ENCODE results near the gene HSD17B4.
A peak's percentile ranks its signal among the peaks of the same experiment; 100 is the strongest.
"Not testable (repeated sequence)": the region's sequence is repeated elsewhere in the genome, so short reads cannot be mapped to it uniquely, and the experiment has no call there.

HSD17B4 gene, protein sequence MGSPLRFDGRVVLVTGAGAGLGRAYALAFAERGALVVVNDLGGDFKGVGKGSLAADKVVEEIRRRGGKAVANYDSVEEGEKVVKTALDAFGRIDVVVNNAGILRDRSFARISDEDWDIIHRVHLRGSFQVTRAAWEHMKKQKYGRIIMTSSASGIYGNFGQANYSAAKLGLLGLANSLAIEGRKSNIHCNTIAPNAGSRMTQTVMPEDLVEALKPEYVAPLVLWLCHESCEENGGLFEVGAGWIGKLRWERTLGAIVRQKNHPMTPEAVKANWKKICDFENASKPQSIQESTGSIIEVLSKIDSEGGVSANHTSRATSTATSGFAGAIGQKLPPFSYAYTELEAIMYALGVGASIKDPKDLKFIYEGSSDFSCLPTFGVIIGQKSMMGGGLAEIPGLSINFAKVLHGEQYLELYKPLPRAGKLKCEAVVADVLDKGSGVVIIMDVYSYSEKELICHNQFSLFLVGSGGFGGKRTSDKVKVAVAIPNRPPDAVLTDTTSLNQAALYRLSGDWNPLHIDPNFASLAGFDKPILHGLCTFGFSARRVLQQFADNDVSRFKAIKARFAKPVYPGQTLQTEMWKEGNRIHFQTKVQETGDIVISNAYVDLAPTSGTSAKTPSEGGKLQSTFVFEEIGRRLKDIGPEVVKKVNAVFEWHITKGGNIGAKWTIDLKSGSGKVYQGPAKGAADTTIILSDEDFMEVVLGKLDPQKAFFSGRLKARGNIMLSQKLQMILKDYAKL

DNA sequence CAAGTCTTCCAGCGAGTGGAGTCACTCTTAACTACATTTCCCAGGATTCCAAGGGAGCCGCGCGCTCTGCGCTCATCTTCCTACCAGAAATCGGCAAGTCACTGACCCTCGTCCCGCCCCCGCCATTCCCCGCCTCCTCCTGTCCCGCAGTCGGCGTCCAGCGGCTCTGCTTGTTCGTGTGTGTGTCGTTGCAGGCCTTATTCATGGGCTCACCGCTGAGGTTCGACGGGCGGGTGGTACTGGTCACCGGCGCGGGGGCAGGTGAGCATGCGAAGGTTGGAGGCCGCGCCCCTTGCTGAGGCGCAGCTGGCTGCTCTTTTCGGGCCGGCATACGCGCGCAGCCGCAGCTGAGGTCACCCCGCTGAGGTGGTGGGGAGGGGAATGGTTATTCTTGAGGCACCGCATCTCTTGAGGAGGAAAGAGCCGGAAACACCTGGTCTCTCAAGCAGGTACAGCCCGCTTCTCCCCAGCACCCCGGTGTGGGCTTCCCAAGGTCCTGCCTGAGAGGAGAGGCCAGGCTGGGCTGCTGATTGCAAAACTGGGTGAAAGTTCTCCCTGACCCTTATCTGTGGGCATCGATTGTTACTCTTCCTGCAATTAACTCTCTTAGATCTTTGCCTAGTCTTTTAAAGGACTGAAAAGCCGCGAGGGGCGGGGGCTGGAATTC lies at the start of gene HSD17B4:
HSD17B4 (plus strand) TSS at position 125 of the 667 bp plus-strand sequence; CDS start at position 204, 79 bp downstream.
- DNase-seq: peak; percentile 82

DNA sequence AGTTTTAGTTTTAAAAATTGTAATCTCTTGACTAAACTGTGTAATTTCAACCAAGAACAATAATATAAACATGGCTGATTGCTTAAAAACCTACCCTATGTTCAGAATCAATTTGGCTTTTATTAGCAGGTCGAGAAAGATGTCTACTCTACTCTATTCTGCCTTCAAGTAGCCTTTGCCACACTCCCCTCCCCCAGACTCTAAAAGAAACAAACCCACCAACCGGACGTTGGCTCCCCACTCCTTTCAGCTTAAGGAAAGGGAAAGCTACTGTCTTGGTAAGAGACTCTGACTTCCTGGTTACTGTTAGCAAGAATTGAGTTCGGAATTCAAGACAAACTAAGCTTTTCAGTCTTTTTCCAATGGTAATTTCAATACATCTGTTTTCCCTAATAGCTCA lies 49.7 kb upstream of the HSD17B4 start:
- no peak for DNase-seq

DNA sequence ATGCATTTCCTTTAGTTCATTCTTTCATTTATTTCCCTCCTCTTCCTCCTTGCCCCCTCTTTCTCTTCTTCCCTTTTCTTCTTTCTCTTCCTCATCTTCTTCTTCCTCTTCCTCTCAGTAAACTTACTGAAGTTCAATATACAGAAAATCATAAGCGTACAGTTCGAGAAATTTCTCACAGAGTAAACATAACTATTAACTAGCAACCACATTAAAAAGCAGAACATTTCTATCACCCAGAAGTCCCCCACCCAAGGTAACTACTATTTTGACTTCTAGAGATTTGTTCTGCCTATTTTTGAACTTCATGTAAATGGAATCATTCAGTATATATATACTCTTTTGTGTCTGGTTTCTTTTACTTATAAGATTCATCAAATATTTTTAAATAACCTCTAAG lies 48.3 kb upstream of the HSD17B4 start:
- DNase-seq: no peak

DNA sequence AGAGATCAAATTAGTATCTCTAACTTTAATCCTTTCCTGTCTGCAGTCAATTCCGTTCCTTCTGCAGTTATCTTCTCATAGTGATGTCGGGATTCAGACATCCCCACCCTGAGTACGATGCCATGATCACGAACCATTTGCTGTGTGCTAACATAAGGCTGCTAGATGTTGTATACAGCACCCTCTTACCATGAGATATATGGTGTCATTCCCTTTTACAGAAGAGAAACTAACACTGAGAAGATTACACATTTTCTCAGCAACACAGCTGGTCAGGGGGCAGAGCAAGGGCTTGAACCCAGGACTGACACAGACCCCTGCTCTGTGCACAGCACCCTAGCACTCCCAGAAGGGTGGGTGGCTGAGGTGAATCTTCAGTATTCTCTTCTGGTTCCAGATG lies 46.9 kb upstream of the HSD17B4 start:
- no peak for DNase-seq

DNA sequence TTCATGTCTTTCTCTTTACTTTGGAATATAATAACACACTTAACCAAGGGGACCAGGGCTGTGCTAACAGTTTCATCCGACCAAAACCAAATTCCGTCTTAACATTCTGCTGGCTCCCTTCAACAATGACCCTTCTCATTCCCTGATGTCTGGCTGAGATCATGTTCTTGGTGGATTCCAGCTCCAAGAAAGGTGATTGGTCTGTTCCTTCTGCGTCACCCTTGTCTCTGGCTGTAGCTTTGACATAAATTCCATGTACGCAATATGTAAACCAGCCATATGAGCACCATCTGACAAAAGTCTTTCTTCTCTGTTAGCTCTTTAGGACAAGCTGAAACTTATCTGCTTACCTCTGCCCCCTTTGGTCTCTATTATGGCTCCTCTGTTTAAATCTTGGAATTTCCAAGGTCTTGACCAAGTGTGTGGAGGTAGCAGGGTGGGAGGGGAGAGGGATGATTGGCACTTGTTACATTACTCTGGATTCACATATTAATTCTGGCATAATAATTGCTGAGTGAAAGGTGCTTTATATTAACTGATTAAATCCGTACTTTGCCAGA lies 45.7 kb upstream of the HSD17B4 start:
- no peak for DNase-seq

DNA sequence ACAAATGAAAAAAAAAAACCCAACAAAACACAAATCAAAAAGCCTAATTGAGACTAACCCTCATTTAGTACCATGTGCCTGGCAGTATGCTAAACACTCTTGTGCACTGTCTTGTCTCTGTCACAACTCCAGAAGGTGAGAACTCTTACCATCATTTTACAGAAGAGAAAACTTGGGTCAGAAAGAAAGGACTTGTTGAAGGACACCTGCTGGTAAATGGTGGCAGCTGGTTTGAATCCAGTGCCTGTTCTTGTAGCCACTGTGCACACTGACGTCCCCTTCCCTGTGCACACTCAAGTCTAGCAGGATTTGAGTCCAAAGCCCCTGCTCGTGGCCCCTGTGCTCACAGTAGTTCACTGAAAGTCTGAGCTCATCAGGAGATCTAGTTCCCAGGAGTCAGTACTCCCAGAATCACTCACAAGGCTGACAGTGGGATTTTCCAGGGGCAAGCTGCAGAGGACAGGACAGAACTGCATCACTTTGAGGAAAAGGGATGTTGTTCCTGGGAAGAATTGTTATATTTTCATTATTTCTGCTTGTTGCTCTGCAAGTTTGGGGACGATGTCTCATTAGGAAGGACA lies 43.0 kb upstream of the HSD17B4 start:
- peak; percentile 28 for DNase-seq

DNA sequence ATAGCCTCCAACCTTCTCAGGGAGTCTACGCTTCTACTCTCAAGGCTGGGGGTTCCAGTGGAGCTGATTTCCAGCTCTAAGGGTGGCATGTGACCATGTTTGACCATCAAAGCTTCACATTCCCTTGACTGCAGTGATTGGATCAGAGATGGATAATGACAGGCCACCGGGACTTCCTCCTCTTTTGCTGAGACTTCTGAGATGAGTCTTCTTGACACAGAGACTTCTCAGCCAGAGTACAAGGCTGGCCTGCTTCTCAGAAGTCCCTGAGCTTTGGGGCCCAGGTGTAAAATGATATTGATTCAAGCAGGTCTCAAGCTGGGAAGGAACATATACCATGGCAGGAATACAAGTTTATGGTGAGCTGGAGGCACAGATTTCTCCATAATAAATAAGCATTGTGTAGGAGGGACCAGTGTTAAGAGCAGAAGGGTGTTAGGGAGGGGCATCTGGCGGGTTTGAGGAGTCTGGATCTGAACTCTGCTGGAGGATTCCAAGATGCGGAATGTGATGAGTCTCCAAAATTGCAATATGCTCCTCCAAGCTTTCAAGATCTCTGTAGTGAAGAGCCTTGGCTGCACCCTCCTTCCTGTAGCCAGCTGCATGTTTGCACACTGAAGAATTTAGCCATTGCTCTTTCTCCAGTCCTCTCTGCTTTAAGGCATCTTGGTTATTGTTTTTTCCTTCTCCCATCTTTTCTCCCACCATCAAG lies 41.7 kb upstream of the HSD17B4 start:
- DNase-seq: no peak

DNA sequence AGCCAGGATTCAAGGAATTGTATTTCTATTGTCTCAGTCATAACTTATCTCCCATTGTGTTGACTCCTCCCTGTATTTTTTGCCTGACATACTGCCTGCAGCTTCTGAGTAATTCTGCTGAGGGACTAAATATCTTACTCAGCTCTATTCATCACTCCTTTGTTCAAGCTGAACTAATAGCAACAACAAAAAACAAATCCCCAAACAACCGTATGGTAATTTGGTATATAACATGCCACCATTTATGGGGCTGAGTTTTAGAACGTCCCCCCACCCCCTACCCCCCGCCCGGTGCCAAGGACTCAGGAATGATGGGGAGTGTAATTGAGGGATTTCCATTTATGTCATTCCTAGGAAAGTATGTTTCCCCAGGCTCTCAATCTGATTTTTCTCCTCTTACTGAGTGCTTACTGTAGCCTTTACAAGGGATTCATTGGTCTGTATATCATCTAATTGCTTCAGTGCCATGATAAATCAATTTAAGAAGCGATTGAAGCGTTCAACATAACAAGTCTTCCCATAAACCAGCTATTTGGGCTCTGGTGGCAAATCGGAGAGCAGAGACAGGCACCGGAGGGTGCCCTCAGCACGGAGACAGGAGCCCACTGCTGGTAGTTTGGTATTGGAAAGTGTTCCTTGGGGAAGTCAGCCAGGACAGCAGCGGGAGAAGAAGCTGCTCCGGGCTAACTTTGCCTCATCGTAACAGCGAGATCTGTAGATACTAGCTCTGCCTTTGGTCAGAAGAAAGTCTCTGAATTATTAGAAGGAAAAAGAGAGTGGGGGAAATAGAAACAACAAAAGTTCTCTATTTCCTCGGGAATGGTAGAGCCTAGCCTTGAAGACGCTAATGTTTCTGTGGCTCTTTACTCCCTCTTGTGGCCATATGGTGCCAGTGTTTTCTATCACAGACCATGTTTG lies 40.7 kb upstream of the HSD17B4 start:
- peak; percentile 83 for DNase-seq

DNA sequence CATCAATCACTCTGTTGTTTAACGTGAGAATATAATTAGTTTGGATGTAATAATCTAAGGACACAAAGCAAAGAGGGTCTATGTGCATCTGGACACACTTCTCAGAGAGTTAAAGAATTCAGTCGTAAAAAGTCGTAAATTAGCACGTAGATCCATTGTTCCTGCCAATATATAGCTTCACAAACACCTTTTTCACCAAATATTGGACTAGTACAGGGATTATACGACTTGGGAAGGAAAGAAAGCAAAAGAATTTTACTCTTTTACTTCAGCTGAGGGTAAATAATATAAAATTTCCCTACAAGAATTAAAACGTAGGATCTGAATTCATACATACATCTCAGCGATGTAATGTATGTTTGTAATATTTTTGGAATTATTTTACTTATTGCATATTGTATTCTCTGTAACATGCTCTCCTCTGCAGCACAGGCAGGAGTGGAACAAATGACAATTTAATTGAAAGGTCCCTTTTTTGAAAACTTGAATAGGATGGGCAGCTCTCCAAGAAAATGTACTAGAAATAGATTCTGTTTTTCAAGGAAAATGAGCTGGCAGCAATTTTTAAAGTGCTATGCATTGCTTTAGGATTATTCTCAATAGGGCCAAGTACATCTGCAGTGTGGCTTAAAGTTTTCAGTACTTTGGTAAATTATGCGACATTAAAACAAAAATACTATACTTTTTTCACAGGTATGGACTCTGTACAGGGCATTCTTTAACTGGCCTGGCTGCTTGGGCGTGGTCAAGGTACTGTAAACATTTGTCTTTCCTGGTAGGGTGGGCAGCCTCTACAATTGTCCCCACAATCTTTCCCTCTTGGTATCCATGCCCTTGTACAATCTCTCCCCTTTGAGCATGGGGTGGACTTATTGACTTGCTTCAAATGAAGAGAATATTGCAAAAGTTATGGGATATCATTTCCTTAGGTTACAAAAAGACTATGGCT lies 39.7 kb upstream of the HSD17B4 start:
- no peak for DNase-seq

DNA sequence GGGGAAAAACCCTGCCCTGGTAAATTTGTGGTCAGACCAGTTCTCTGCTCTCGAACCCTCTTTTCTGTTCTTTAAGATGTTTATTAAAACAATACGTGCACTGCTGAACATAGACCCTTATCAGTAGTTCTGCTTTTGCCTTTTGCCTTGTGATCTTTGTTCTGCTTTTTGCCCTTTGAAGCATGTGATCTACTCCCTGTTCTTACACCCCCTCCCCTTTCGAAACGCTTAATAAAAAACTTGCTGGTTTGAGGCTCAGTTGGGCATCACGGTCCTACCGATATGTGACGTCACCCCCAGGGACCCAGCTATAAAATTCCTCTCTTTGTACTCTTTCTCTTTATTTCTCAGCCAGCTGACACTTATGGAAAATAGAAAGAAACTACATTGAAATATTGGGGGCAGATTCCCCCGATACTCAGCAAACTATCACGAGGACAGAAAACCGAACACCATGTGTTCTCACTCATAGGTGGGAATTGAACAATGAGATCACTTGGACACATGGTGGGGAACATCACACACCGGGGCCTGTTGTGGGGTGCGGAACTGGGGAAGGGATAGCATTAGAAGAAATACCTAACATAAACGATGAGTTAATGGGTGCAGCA lies 38.1 kb upstream of the HSD17B4 start:
- DNase-seq: not testable (repeated sequence)

DNA sequence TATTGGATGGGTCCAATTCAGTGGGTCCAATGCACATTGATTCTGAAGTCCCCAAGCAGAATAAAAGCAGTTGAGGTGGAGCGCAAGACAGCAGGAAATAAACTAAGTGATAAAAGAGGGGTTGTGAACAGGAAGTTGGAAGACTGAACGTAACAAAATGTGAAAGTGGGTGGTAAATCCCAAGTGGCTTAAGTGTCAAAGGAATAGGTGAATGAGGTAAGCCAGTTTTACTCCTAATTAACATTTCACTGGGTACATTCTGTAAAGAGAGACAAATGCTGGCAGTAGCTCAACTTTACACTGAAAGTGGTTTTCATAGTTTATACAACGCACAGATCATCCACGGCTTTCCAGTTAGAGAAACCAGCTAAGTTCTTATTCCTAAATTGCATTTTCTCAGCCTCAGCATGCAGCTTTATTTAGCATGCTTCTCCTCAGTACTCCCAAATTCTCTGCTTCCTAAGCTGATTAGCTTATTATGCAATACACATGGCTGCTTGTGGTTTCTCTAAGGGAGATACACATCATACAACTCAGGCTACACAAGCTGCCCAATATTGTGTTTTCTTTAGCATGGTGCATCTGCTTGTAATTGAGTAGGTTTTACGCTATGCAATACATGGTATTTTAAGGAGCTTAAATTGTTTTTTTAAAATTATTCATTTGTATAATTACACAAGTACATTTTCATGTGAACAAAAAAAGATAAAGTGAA lies 34.2 kb upstream of the HSD17B4 start:
- no peak for DNase-seq

DNA sequence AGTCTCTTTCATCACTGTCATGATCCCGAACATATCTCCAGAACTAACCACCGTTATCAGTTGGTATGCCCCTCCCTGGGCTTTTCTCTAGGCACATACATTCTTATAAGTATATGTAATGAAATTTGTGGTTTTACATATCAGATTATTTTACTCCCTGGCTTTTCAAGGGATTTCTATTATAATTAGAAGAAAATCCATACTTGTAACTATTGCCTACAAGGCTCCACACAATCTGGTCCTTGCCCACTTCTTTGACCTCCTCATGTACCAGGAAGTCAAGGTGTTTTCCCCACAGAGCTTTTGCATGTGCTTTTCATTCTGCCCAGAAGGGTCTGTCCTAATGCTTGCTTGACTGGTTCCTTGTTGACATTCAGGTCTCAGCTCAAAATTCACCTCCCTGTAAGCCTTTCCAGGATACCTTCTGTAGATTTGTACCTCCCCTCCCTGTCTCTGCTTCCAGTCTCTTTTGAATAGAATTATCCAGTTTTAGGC lies 33.6 kb upstream of the HSD17B4 start:
- DNase-seq: no peak

DNA sequence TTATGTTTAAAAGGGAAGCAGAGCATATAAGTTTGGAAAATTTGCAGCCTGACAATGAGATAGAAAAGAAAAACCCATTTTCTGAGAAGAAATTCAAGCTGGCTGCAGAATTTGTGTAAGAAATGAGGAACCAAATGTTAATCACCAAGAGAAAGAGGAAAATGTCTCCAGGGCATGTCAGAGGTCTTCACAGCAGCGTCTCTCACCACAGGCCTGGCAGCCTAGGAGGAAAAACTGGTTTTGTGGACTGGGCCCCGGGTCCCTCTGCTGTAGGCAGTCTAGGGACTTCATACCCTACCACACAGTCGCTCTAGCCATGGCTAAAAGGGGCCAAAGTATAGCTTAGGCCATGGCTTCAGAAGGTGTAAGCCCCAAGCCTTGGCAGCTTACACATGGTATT lies 32.1 kb upstream of the HSD17B4 start:
- DNase-seq: no peak

DNA sequence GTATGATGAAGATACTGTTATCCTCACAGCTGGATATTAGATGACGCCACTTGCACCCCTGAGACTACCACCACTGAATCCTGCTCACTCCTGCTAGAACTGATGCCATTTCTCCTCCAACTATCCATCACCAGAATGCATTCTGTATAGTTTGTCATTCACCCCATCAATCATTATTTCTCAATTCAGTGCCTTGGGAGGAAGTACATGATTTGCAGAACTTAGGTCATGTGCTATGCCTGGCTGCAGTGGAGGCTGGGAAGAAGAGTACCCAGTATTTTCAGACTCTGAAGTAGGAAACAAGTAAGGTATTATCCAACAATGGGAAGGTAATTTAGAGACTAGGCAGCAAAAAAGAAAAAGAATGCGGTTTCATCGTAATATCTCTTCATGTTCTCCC lies 26.2 kb upstream of the HSD17B4 start:
- no peak for DNase-seq

DNA sequence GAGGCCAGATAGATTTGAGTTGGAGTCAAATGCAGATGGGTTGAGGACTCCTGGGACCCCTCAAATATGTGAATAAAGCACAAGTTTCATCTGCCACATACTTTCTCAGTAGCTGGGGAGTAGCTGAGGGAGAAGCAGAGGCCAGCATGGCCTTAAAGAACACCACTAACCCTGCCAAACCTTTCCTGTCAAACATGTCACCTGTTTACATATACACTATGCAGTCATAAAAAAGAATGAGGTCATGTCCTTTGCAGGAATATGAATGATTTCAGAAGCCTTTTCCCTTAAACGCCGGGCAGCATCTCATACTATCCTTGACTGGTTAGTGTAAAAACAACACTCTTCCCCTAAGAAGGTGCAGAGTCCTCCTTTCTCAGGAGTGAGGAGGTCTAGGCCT lies 25.2 kb upstream of the HSD17B4 start:
- no peak for DNase-seq

DNA sequence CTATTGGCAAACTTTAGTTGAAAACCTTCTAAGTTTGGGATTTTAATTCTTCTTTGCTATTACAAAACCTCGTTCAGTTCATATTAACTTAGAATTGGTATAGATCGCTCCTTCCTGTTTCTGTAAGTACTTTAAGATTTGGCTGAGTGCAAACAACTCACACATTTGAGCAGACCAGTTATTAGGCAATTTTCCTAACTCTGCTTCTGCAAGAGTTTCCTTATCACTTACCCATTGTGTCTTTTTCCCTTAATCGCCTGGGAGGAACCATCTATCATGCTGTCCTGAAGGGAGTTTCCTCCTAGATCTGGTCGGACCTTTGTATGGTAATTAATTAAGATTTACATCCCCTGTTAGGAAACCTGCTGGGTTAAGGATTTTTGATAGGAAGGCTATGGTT lies 24.7 kb upstream of the HSD17B4 start:
- not testable (repeated sequence) for DNase-seq

DNA sequence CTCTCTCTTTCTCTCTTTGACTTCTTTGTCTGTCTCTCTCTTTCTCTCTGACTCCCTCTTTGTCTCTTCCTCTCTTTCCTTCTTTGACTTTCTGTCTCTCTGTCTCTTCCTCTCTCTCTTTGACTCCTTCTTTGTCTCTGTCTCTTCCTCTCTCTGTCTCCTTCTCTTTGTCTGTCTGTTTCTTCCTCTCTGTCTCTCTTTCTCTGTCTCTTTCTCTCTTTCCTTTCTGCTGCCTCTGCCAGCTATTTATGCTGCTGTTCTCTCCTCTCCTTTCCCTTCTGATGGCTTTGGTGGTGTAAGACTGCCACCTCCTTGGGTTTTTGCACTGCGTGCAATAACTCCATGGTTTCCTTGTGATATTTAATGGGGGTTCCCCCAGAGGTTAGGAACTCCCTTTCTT lies 24.1 kb upstream of the HSD17B4 start:
- DNase-seq: not testable (repeated sequence)

DNA sequence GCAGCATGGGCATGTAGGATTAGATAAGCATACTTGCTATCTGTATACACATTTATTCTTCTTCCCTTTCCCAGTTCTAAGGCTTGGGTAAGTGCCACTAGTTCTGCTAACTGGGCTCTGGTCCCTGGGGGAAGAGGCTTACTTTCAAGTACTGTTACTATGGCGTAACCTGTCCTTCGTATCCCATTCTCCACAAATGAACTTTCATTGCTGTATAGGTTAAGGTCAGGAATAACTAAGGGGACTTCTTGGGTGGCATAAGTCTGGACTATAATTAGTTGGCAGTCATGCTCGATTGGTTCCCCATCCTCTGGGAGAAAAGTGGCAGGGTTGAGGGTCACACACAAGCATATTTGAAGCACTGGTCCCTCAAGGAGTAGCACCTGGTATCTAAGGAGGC lies 23.7 kb upstream of the HSD17B4 start:
- DNase-seq: not testable (repeated sequence)
